OCI-LY1 (cell line): ENCODE results near the gene SEMA4C.

Experiments
- H2AFZ ChIP-seq: fragments of 200-600 bp; sonication (generic), shearing (Covaris generic); 2 replicates; pipeline ENCODE4 v1.6.0; 2014; ENCODE audit warnings: antibody characterized with exemption, mild to moderate bottlenecking, low read length
- H3F3A ChIP-seq: fragments of 200-600 bp; sonication (generic), shearing (Covaris generic); 2 replicates; pipeline ENCODE4 v1.6.0; 2014; ENCODE audit warnings: mild to moderate bottlenecking, antibody characterized with exemption, low read length, moderate library complexity; ENCODE audit not compliant: insufficient read depth
- H3K27ac ChIP-seq: fragments of 200-600 bp; sonication (generic); 2 replicates; pipeline ENCODE4 v1.5.1; 2014; ENCODE audit warnings: low read length, mixed run types, mild to moderate bottlenecking, low read depth; ENCODE audit not compliant: poor library complexity, severe bottlenecking
- H3K27me3 ChIP-seq: fragments of 200-600 bp; sonication (generic); 2 replicates; pipeline ENCODE4 v1.6.0; 2014; ENCODE audit warnings: antibody characterized with exemption, mild to moderate bottlenecking, low read length, moderate library complexity; ENCODE audit not compliant: insufficient read depth
- H3K36me3 ChIP-seq: fragments of 200-600 bp; sonication (generic); 2 replicates; pipeline ENCODE4 v1.6.1; 2014; ENCODE audit warnings: mild to moderate bottlenecking, antibody characterized with exemption, low read length, moderate library complexity, mixed read lengths; ENCODE audit not compliant: insufficient read depth
- H3K4me1 ChIP-seq: fragments of 200-600 bp; sonication (generic); 2 replicates; pipeline ENCODE4 v1.5.1; 2014; ENCODE audit warnings: mild to moderate bottlenecking, low read length, moderate library complexity; ENCODE audit not compliant: insufficient read depth, severe bottlenecking
- H3K4me2 ChIP-seq: fragments of 200-600 bp; sonication (generic), shearing (Covaris generic); 2 replicates; pipeline ENCODE4 v1.6.1; 2014; ENCODE audit warnings: low read length
- H3K4me3 ChIP-seq: fragments of 200-600 bp; sonication (generic); 2 replicates; pipeline ENCODE4 v1.5.1; 2014; ENCODE audit warnings: low read length, low read depth, mild to moderate bottlenecking, mixed read lengths; ENCODE audit not compliant: poor library complexity, severe bottlenecking
- H3K79me2 ChIP-seq: fragments of 200-600 bp; shearing (Covaris generic); 2 replicates; pipeline ENCODE4 v1.6.1; 2016; ENCODE audit warnings: mixed run types, low read length, mixed read lengths; ENCODE audit not compliant: insufficient read depth
- H3K9ac ChIP-seq: fragments of 200-600 bp; sonication (generic), shearing (Covaris generic); 2 replicates; pipeline ENCODE4 v1.6.1; 2014; ENCODE audit warnings: mild to moderate bottlenecking, low read length, mixed read lengths
- H3K9me2 ChIP-seq: fragments of 200-600 bp; sonication (generic), shearing (Covaris generic); 2 replicates; pipeline ENCODE4 v1.6.1; 2014; ENCODE audit warnings: low read depth, mild to moderate bottlenecking, low read length, mixed read lengths
- H3K9me3 ChIP-seq: fragments of 200-600 bp; shearing (Covaris generic); 2 replicates; pipeline ENCODE4 v1.6.1; 2014; ENCODE audit warnings: low read length, mixed read lengths
- H4K20me1 ChIP-seq: fragments of 200-600 bp; sonication (generic), shearing (Covaris generic); 2 replicates; pipeline ENCODE4 v1.6.0; 2016; ENCODE audit warnings: mild to moderate bottlenecking, low read length; ENCODE audit not compliant: insufficient read depth
- CTCF ChIP-seq: fragments of 200-600 bp; sonication (generic), shearing (Covaris generic); IDR thresholded peaks from 2 replicates; pipeline ENCODE4 v1.5.1; 2017; ENCODE audit warnings: mild to moderate bottlenecking, antibody characterized with exemption, low read length, moderate library complexity, mixed read lengths
- EZH2 ChIP-seq: fragments of 200-600 bp; sonication (generic), shearing (Covaris generic); IDR thresholded peaks from 2 replicates; pipeline ENCODE4 v1.8.0; 2017; ENCODE audit warnings: borderline replicate concordance, mixed run types, mild to moderate bottlenecking, antibody characterized with exemption, low read length, moderate library complexity, mixed read lengths

SEMA4C gene

DNA sequence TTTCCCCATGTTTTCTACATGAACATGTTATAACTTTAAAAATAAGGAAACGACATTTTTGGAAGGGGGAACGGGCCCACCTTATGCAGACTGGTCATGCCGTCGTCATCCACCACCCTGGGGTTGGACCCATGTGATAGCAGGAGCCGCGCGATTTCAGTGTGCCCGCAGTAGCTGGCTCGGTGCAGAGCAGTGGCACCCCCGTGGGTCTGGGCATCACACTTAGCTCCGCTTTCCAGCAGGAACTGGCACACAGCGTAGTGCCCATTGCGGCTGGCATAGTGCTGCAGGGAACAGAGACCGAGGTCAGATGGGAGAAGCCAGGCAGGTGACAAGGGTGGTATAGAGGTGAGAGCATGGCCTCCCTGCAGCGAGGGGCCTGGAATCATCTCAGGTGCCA, 16.6 kb downstream of the SEMA4C start:
- Histone ChIP-seq H2AFZ (no peak overlapping the region), H3K27ac (no peak overlapping the region), H3K9me3 (no peaks in the 10 kb centered on the region), H3K4me3 (no peak overlapping the region), H3K9ac (no peak overlapping the region), H3K36me3 (peaks cover 37% of the 10 kb centered on the region), H3K4me2 (no peak overlapping the region), H3K4me1 (peaks cover 14% of the 10 kb centered on the region), H4K20me1 (no peaks in the 10 kb centered on the region), H3K9me2 (no peaks in the 10 kb centered on the region), H3F3A (no peaks in the 10 kb centered on the region), H3K27me3 (no peaks in the 10 kb centered on the region), H3K79me2 (no peaks in the 10 kb centered on the region)
- no peak for TF ChIP-seq CTCF
- TF ChIP-seq EZH2, result no peak

- Histone ChIP-seq H3K27ac (no peak overlapping the region), H3K9ac (no peak overlapping the region), H3K27me3 (no peaks in the 10 kb centered on the region), H2AFZ (no peak overlapping the region), H3K9me2 (no peaks in the 10 kb centered on the region), H3K4me2 (no peak overlapping the region), H3F3A (no peaks in the 10 kb centered on the region), H3K4me1 (peaks cover 14% of the 10 kb centered on the region), H3K9me3 (no peaks in the 10 kb centered on the region), H3K79me2 (no peaks in the 10 kb centered on the region), H3K4me3 (no peak overlapping the region), H3K36me3 (peaks cover 44% of the 10 kb centered on the region), H4K20me1 (no peaks in the 10 kb centered on the region)
- TF ChIP-seq EZH2 (no peak), CTCF (no peak)
These were observed 17.2 kb downstream of the SEMA4C start for GRCh38 chr2:96852667-96853066.

DNA sequence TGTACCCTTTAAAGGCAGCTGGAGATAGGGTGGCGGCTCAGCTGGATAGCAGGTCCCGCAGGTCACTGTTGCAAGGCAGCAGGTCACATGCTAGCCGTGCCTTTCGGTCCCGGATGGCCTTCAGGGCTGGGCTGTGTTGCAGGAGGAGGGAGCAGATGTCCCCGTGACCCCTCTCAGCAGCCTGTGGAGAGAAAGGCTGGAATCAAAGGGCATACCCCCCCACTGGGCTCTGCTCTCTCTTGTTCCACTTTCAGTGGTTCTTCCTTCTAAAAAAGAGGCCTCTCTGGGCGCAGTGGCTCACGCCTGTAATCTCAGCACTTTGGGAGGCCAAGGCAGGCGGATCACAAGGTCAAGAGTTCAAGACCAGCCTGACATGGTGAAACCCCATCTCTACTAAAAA, 21.6 kb downstream of the SEMA4C start:
- Histone ChIP-seq H3K36me3 (peaks cover 49% of the 10 kb centered on the region), H3K27ac (no peak overlapping the region)

More for the DNA sequence above, 21.6 kb downstream of the SEMA4C start:
- TF ChIP-seq CTCF (no peak), EZH2 (no peak)
- Histone ChIP-seq H3K79me2 (no peaks in the 10 kb centered on the region), H3F3A (no peaks in the 10 kb centered on the region), H3K4me3 (no peak overlapping the region), H2AFZ (no peak overlapping the region), H3K4me2 (no peak overlapping the region), H4K20me1 (no peaks in the 10 kb centered on the region), H3K9me3 (no peaks in the 10 kb centered on the region), H3K27me3 (no peaks in the 10 kb centered on the region), H3K9me2 (no peaks in the 10 kb centered on the region), H3K9ac (no peak overlapping the region), H3K4me1 (no peaks in the 10 kb centered on the region)
